Spleen (tissue), 11 donors: ENCODE measurements around the gene TMEM179. TPM values are rescaled to one million over a fixed set of nuclear protein-coding genes. Genes with fewer than 3 reads are reported as not detected.

Experiments used
- DNase-seq: peaks from one replicate; pipeline ENCODE4 v3.0.0-alpha.2; 2020
- H3K27ac ChIP-seq, 8 donors: fragments of 200-600 bp; sonication (generic) in 7 of 8; 1 replicate in 4 of 8; 2 replicates in 4 of 8; pipeline versions ENCODE4 v1.5.0 to v1.8.0; 2016 to 2021; ENCODE audit warnings: inconsistent platforms in 4 of 8, mild to moderate bottlenecking in 4 of 8, moderate library complexity in 1 of 8
- H3K27me3 ChIP-seq, 7 donors: fragments of 200-600 bp; sonication (generic) in 6 of 7; replicated peaks in 1 of 7; 1 replicate in 4 of 7; 2 replicates in 3 of 7; pipeline versions ENCODE4 v1.5.0 to v1.8.0; 2016 to 2021; ENCODE audit warnings: inconsistent platforms in 3 of 7, mild to moderate bottlenecking in 1 of 7
- H3K36me3 ChIP-seq, 6 donors: fragments of 200-600 bp; sonication (generic) in 5 of 6; 1 replicate in 4 of 6; 2 replicates in 2 of 6; pipeline versions ENCODE4 v1.5.0 to v1.8.0; 2016 to 2021; ENCODE audit warnings: inconsistent platforms in 2 of 6
- H3K4me1 ChIP-seq, 6 donors: fragments of 200-600 bp; sonication (generic) in 5 of 6; 1 replicate in 3 of 6; 2 replicates in 3 of 6; pipeline versions ENCODE4 v1.5.0 to v1.8.0; 2016 to 2021; ENCODE audit warnings: inconsistent platforms in 3 of 6
- H3K4me3 ChIP-seq, 8 donors: fragments of 200-600 bp; sonication (generic) in 7 of 8; 1 replicate in 4 of 8; 2 replicates in 4 of 8; pipeline versions ENCODE4 v1.5.0 to v1.8.0; 2016 to 2021; ENCODE audit warnings: inconsistent platforms in 4 of 8, mild to moderate bottlenecking in 4 of 8, moderate library complexity in 2 of 8
- H3K9me3 ChIP-seq, 8 donors: fragments of 200-600 bp; sonication (generic) in 7 of 8; 1 replicate in 4 of 8; 2 replicates in 4 of 8; pipeline versions ENCODE4 v1.5.0 to v1.8.0; 2016 to 2021; ENCODE audit warnings: inconsistent platforms in 4 of 8
- POLR2A ChIP-seq, 3 donors: fragments of 450-650 bp; IDR thresholded peaks; one replicate each; pipeline ENCODE4 v1.5.1; 2017; ENCODE audit warnings: antibody characterized with exemption in 3 of 3, mild to moderate bottlenecking in 1 of 3
- POLR2AphosphoS5 ChIP-seq, 3 donors: sonication (generic); formaldehyde crosslinking; IDR thresholded peaks; one replicate each; pipeline ENCODE4 v1.5.1; 2017; ENCODE audit warnings: antibody characterized with exemption in 3 of 3
- WGBS, 5 donors: extraction: QIAGEN DNeasy Blood & Tissue Kit in 3 of 5; methylation state at CpG; one replicate each; pipeline versions ENCODE4 v1.1.5 to v1.1.7; 2013 to 2018; 5-methylcytosine and 5-hydroxymethylcytosine counted together
- intact Hi-C: fragments of 100-400 bp; cut with DNase I; formaldehyde crosslinking; loops from one replicate; pipeline ENCODE4 v1.15.0; 2023; ENCODE audit warnings: low total_unique reads
- polyA plus RNA-seq, 3 donors: library from polyadenylated mRNA; stranded (reverse); fragments of 200-250 nt; gene quantifications; one replicate each; pipeline ENCODE4 v1.2.1, GENCODE V29; 2013
- total RNA-seq, 7 donors: library from RNA; depleted of rRNA in 3 of 7; stranded (reverse); fragments of >200 nt in 3 of 7; fragmentation: NEBNext Ultra II Directional in 4 of 7; extraction: Animal tissue kit (Norgen Biotek cat#: 25700) in 4 of 7; gene quantifications; one replicate each; pipeline versions ENCODE4 v1.1.0 to v1.2.1, GENCODE V29; 2016 to 2021
- TF ChIP-seq, protein P1 (sequence below), 11 experiments: fragments of 200-600 bp in 7 of 11; fragments of 450-650 bp in 4 of 11; sonication (generic) in 4 of 11; IDR thresholded peaks in 8 of 11; conservative IDR thresholded peaks in 3 of 11; 1 replicate in 7 of 11; 2 replicates in 4 of 11; pipeline versions ENCODE4 v1.4.0 to v1.8.0; 2016 to 2021; ENCODE audit warnings: antibody characterized with exemption in 11 of 11, inconsistent platforms in 4 of 11, mild to moderate bottlenecking in 1 of 11
- donor health status: healthy with polysubstance abuse.
- donor health status: DM: no; HTN: no; CAD: no; lungs with moderate emphysema.
- donor health status: DM: no; HTN: no; CAD: no.
- donor health status: Bipolar disorder and iron deficiency.
- donor health status: healthy.
- donor health status: DM: no; HTN: no; CAD: no.
- donor health status: DM: yes; HTN: yes; CAD: no.

The TMEM179 gene
- total and polyA plus RNA-seq, 10 donors: 0.08 TPM; not detected in 9

DNA sequence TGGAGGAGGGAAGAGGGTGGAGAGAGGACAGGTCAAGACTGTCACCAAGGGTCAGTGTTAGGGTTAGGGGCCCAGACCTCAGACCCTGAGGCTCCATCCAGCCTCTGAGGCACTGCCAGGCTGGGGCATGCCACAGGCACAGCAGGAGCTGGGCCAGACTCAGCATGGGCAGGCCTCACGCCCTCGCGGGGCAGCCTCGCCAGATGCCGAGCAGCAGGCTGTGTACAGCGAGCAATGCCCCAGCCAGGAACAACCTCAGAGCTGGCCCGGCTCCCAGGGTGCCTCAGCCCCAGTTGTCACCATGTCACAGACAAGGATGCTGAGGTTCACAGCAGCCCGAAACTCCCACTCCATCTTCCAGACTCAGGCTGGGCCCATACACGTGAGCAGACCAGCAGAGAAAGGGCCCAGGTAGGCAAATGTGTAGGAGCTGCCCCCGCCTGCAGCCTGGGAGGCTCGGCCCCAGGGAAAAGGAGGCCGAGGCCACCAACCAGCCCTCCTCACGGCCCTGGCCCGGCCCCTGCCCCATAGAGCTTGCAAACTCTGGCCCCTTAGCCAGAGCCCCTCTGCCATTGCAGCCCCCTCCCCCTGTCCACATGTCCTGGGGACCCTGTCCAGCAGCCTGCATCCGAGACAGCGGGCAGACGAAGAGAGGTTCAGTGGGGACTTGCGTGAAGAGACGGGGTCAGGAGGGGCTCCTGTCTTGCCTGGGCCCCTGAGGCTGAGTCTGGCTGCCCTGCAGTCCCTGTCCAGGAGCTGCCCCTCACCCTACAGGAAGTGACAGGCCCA is 17.5 kb downstream of the TMEM179 start:
- peaks cover 0 to 79% (median 0%) of the 10 kb centered on the region in 7 donors for H3K27me3 ChIP-seq
- TF ChIP-seq POLR2A (IDR thresholded peaks at IDR 0.05): no peak
- TF ChIP-seq, protein P1, sequence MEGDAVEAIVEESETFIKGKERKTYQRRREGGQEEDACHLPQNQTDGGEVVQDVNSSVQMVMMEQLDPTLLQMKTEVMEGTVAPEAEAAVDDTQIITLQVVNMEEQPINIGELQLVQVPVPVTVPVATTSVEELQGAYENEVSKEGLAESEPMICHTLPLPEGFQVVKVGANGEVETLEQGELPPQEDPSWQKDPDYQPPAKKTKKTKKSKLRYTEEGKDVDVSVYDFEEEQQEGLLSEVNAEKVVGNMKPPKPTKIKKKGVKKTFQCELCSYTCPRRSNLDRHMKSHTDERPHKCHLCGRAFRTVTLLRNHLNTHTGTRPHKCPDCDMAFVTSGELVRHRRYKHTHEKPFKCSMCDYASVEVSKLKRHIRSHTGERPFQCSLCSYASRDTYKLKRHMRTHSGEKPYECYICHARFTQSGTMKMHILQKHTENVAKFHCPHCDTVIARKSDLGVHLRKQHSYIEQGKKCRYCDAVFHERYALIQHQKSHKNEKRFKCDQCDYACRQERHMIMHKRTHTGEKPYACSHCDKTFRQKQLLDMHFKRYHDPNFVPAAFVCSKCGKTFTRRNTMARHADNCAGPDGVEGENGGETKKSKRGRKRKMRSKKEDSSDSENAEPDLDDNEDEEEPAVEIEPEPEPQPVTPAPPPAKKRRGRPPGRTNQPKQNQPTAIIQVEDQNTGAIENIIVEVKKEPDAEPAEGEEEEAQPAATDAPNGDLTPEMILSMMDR (IDR thresholded peaks at IDR 0.05 in 8 of 11, conservative IDR thresholded peaks at IDR 0.05 in 3 of 11): no peak
- no peak for TF ChIP-seq POLR2AphosphoS5 (IDR thresholded peaks at IDR 0.05)
- no peak for DNase-seq
- no peaks in the 10 kb centered on the region for H3K9me3 ChIP-seq
- H3K4me1 ChIP-seq: peaks cover 0 to 15% (median 0%) of the 10 kb centered on the region in 6 donors
- H3K4me3 ChIP-seq: no peak overlapping the region
- intact Hi-C loops: no loop called here
- H3K36me3 ChIP-seq: no peaks in the 10 kb centered on the region
- peak overlapping the region in 1 of 8 donors; percentile 52 for H3K27ac ChIP-seq
- 70 to 81% (median 76%) methylated on average over 11 to 19 of the region's 19 CpGs for WGBS, 5 donors

DNA sequence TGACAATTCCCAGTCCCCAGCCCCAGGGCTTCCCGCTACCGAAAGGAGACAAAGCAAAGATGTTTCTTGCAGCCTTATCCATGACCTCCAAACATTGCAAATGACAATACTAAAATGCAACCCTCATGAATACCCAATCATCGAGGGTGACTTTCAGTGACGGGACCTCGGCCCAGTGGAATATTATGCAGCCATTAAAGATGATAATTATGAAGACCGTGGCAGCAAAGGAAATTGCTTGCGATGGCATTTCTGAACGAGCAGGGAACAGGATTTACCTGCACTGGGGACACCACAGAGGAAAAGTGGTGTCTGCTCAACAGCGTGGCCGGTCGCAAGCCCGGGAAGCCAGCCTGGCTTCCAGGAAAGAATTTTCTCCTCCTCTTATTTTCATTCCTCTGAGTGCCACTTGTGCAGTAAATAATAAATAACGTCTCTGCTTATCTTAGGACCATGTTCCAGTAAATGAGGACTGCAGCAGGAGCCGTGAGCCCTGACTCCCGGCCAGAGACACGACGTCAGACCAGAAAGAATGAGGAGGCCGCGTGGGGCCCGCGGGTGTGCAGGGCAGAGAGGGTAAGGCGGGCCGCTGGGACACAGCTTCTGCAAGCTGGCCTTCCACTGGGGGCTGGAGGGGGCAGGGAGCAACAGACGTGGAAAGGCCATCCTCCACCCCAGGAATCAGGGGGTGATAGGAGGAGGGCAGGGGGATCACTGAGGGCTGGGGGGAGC is 18.4 kb downstream of the TMEM179 start:
- Histone ChIP-seq H3K27ac (peak overlapping the region in 1 of 8 donors; percentile 52), H3K4me1 (peaks cover 0 to 15% (median 0%) of the 10 kb centered on the region in 6 donors), H3K4me3 (no peak overlapping the region), H3K27me3 (peaks cover 0 to 81% (median 0%) of the 10 kb centered on the region in 7 donors), H3K36me3 (no peaks in the 10 kb centered on the region), H3K9me3 (no peaks in the 10 kb centered on the region)
- intact Hi-C loops: no loop called here
- WGBS, 5 donors: 68 to 81% (median 76%) methylated on average over 24 of the region's 24 CpGs
- no peak for DNase-seq
- TF ChIP-seq, protein P1 (IDR thresholded peaks at IDR 0.05 in 8 of 11, conservative IDR thresholded peaks at IDR 0.05 in 3 of 11): no peak
- TF ChIP-seq POLR2AphosphoS5 (IDR thresholded peaks at IDR 0.05): no peak
- no peak for TF ChIP-seq POLR2A (IDR thresholded peaks at IDR 0.05)

DNA sequence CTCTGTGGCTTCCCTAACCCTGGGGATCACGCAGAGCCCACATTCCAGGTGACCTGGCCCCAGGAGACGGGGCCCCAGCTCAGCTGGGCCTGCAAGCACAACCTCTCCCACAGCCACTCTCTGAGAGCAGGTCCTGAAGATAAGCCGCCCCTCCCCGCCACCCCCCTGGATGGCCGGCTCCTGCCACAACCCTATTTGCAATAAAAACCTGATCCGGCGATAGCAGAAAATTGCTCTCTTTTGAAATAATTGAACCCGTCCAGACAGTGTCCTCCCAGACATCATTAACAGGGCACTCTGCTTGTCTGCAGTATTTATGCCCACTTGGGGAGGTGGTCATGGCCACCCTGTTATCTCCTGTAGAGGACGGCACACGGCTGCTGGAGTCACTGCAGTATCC is 20.0 kb downstream of the TMEM179 start:
- DNase-seq: no peak
- intact Hi-C loops: no loop called here
- WGBS, 5 donors: 70 to 84% (median 76%) methylated on average over 7 to 10 of the region's 10 CpGs
- no peaks in the 10 kb centered on the region for H3K36me3 ChIP-seq
- peaks cover 0 to 87% (median 0%) of the 10 kb centered on the region in 7 donors for H3K27me3 ChIP-seq
- peaks cover 0 to 15% (median 0%) of the 10 kb centered on the region in 6 donors for H3K4me1 ChIP-seq
- no peak overlapping the region for H3K4me3 ChIP-seq
- no peak overlapping the region for H3K27ac ChIP-seq
- TF ChIP-seq, protein P1 (IDR thresholded peaks at IDR 0.05 in 8 of 11, conservative IDR thresholded peaks at IDR 0.05 in 3 of 11): no peak
- TF ChIP-seq POLR2AphosphoS5 (IDR thresholded peaks at IDR 0.05): no peak
- no peak for TF ChIP-seq POLR2A (IDR thresholded peaks at IDR 0.05)
- H3K9me3 ChIP-seq: no peaks in the 10 kb centered on the region
